Kidney (tissue), 14 donors: ENCODE results near the gene PSMD10. TPM values are rescaled to one million over a fixed set of nuclear protein-coding genes. Genes with fewer than 3 reads are reported as not detected.

Source experiments
- DNase-seq, 5 donors: peaks; one replicate each; pipeline ENCODE4 v3.0.0-alpha.2; 2013 to 2020
- FAIRE-seq: peaks from 2 replicates; lab custom pipeline; 2012; peaks lifted over from hg19 to GRCh38; lab: Jason Lieb, UNC
- H3K27ac ChIP-seq, 2 donors: one replicate each; pipeline ENCODE4 v1.7.0; 2013; ENCODE audit warnings: low read depth in 2 of 2, low read length in 2 of 2, inconsistent platforms in 1 of 2
- H3K27me3 ChIP-seq: one replicate; pipeline ENCODE4 v1.7.1; 2013; ENCODE audit warnings: low read length, inconsistent platforms; ENCODE audit not compliant: control insufficient read depth, insufficient read depth
- H3K36me3 ChIP-seq, 3 donors: one replicate each; pipeline versions ENCODE4 v1.7.0 to v1.7.1; 2013; ENCODE audit warnings: low read length in 3 of 3, control low read depth in 1 of 3, inconsistent platforms in 1 of 3; ENCODE audit not compliant: insufficient read depth in 3 of 3, control insufficient read depth in 2 of 3
- H3K4me1 ChIP-seq, 3 donors: one replicate each; pipeline versions ENCODE4 v1.7.0 to v1.7.1; 2013; ENCODE audit warnings: low read length in 3 of 3, inconsistent platforms in 1 of 3, low read depth in 1 of 3; ENCODE audit not compliant: control insufficient read depth in 2 of 3, insufficient read depth in 2 of 3
- H3K4me3 ChIP-seq, 3 donors: one replicate each; pipeline versions ENCODE4 v1.7.0 to v1.8.1; 2013; ENCODE audit warnings: low read length in 3 of 3, control low read depth in 1 of 3, inconsistent platforms in 1 of 3
- H3K9ac ChIP-seq, 3 donors: one replicate each; pipeline versions ENCODE4 v1.7.0 to v1.7.1; 2013; ENCODE audit warnings: low read length in 3 of 3, control low read depth in 1 of 3, inconsistent platforms in 1 of 3
- H3K9me3 ChIP-seq, 3 donors: one replicate each; pipeline versions ENCODE4 v1.7.0 to v1.7.1; 2013; ENCODE audit warnings: low read length in 3 of 3, control low read depth in 1 of 3, inconsistent platforms in 1 of 3; ENCODE audit not compliant: control insufficient read depth in 2 of 3, insufficient read depth in 1 of 3
- CTCF ChIP-seq: IDR thresholded peaks from 3 replicates; pipeline ENCODE4 v1.5.1; 2012; ENCODE audit warnings: mild to moderate bottlenecking, moderate library complexity, borderline replicate concordance; ENCODE audit not compliant: insufficient read depth; ENCODE audit errors: extremely low read depth
- intact Hi-C: fragments of 100-400 bp; cut with DNase I; formaldehyde crosslinking; loops from one replicate; pipeline ENCODE4 v1.11.1; 2022
- polyA plus RNA-seq: library from polyadenylated mRNA; stranded (reverse); fragments of 350-450 nt; fragmentation: Illumina TruSeq; extraction: RNeasy Lipid Tissue Mini Kit (QIAGEN cat#74804); gene quantifications from one replicate; pipeline ENCODE4 v1.2.3, GENCODE V29; 2014; ENCODE audit warnings: low read depth, low replicate concordance; ENCODE audit not compliant: insufficient read depth
- total RNA-seq: library from RNA; stranded (reverse); fragmentation: NEBNext Ultra II Directional; extraction: Animal tissue kit (Norgen Biotek cat#: 25700); gene quantifications from one replicate; pipeline ENCODE4 v1.2.1, GENCODE V29; 2021
- donor health status: control.
- donor health status: control.
- donor health status: control.
- donor health status: control.
- donor health status: control.
- donor health status: DM: yes; HTN: yes; CAD: no.
- donor health status: Normal renal cell carcinoma (clear cell type).

The PSMD10 gene
- total and polyA plus RNA-seq, 2 donors from 2014 or later, result 32.7 to 36.1 TPM

- H3K4me3 ChIP-seq, result no peak overlapping the region
- FAIRE-seq, result no peak
- no peaks in the 10 kb centered on the region for H3K4me1 ChIP-seq
- intact Hi-C loops, result no loop called here
- no peaks in the 10 kb centered on the region for H3K36me3 ChIP-seq
- DNase-seq, result no peak
- H3K9ac ChIP-seq, result no peak overlapping the region
- no peaks in the 10 kb centered on the region for H3K9me3 ChIP-seq
- peaks cover 3% of the 10 kb centered on the region for H3K27me3 ChIP-seq
- no peak for TF ChIP-seq CTCF
- no peak overlapping the region for H3K27ac ChIP-seq
Observed at GRCh38 chrX:108123591-108124366, 32.4 kb upstream of the PSMD10 start.

DNA sequence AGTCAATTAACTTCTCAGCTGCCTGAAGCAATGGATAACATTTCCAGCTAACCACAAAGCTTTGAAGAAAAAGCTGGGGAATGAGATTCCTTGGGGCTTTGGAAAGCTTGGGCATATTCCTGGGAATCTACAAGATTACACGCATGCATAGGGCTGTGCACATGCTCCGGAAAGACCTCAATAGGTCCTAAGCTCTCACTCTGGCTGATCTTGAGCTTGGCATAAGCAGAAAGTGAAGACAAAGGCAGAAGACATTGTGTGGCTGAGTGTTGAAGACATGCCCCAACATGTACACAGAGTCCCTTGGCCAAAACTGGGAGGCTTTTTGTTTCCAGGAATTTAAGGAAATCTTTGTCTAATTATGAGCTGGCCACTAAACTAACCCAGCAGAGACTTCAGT is 31.4 kb upstream of the PSMD10 start:
- no peak for TF ChIP-seq CTCF
- peaks cover 3% of the 10 kb centered on the region for H3K27me3 ChIP-seq
- H3K9ac ChIP-seq, result no peak overlapping the region
- H3K4me3 ChIP-seq, result no peak overlapping the region
- no peak for DNase-seq
- no peak overlapping the region for H3K27ac ChIP-seq
- no peaks in the 10 kb centered on the region for H3K4me1 ChIP-seq
- no peaks in the 10 kb centered on the region for H3K36me3 ChIP-seq
- no peak for FAIRE-seq
- no peaks in the 10 kb centered on the region for H3K9me3 ChIP-seq
- intact Hi-C loops, result no loop called here

GRCh38 chrX:108121291-108121690 is 29.9 kb upstream of the PSMD10 start:
- Histone ChIP-seq H3K9me3 (no peaks in the 10 kb centered on the region), H3K4me3 (no peak overlapping the region), H3K27me3 (peaks cover 3% of the 10 kb centered on the region), H3K27ac (no peak overlapping the region), H3K4me1 (no peaks in the 10 kb centered on the region), H3K9ac (no peak overlapping the region), H3K36me3 (no peaks in the 10 kb centered on the region)
- FAIRE-seq (no peak), DNase-seq (peak in 2 of 5 donors; percentile 9 to 12)
- intact Hi-C loops, result no loop called here
- no peak for TF ChIP-seq CTCF

GRCh38 chrX:108117988-108118387 is 26.6 kb upstream of the PSMD10 start:
- H3K27me3 ChIP-seq, result peaks cover 3% of the 10 kb centered on the region
- FAIRE-seq, result no peak

More at GRCh38 chrX:108117988-108118387, 26.6 kb upstream of the PSMD10 start:
- H3K4me1 ChIP-seq, result no peaks in the 10 kb centered on the region
- peak in 2 of 5 donors; percentile 10 to 30 for DNase-seq
- H3K9ac ChIP-seq, result no peak overlapping the region
- no peak for TF ChIP-seq CTCF
- no peak overlapping the region for H3K4me3 ChIP-seq
- intact Hi-C loops, result no loop called here
- H3K36me3 ChIP-seq, result no peaks in the 10 kb centered on the region
- no peak overlapping the region for H3K27ac ChIP-seq
- H3K9me3 ChIP-seq, result no peaks in the 10 kb centered on the region
